BJ (cell line): ENCODE data around the gene CAPN2. TPM values are rescaled to one million over a fixed set of nuclear protein-coding genes. Genes with fewer than 3 reads are reported as not detected.

ENCODE experiments used
- CTCF ChIA-PET: fragments of 350-600 bp; formaldehyde crosslinking; extraction: SDS; loops from one replicate; lab custom pipeline; 2021; ENCODE audit warnings: antibody characterized with exemption, inconsistent platforms; lab: Yijun Ruan, JAX
- POLR2A ChIA-PET: fragments of 300-600 bp; sonication (Branson Sonifier 250); formaldehyde crosslinking; extraction: SDS; loops from one replicate; lab custom pipeline; 2021; ENCODE audit warnings: antibody characterized with exemption; lab: Charles Lee
- DNase-seq: peaks from one replicate; pipeline ENCODE4 v3.0.0-alpha.2; 2011; ENCODE audit warnings: low read depth
- H3K27me3 ChIP-seq: 2 replicates; pipeline ENCODE4 v1.6.0; 2011; ENCODE audit warnings: low read length; ENCODE audit not compliant: control insufficient read depth, insufficient read depth
- H3K36me3 ChIP-seq: 2 replicates; pipeline ENCODE4 v1.5.1; 2011; ENCODE audit warnings: low read length; ENCODE audit not compliant: control insufficient read depth, insufficient read depth
- H3K4me3 ChIP-seq: 2 replicates; pipeline ENCODE4 v1.5.1; 2011; ENCODE audit warnings: low read depth, mild to moderate bottlenecking, control low read depth, low read length
- CTCF ChIP-seq: IDR thresholded peaks from 2 replicates; pipeline ENCODE4 v1.5.1; 2011; ENCODE audit warnings: low read depth, mild to moderate bottlenecking, control low read depth, inconsistent platforms, low read length, moderate library complexity; ENCODE audit not compliant: insufficient read depth
- polyA plus RNA-seq: library from polyadenylated mRNA; depleted of rRNA; stranded (reverse); fragments of >200 nt; gene quantifications from 2 replicates; pipeline ENCODE4 v1.2.3, GENCODE V29; 2011

The CAPN2 gene
- polyA plus RNA-seq, 1 experiment = 222 TPM

- DNase-seq = no peak
- TF ChIP-seq CTCF = no peak
- CTCF ChIA-PET = interaction anchor here (1.2 to 4.4 kb wide), 2 partner anchors 12 to 21 kb away, joined by 3 to 30 read pairs; no protein-coding TSS in a partner anchor
- Histone ChIP-seq H3K36me3 (peaks cover 14% of the 10 kb centered on the region), H3K27me3 (no peaks in the 10 kb centered on the region), H3K4me3 (no peak overlapping the region)
- POLR2A ChIA-PET = no interaction called here
Measured at GRCh38 chr1:223727541-223727940, 15.2 kb downstream of the CAPN2 start.

- Histone ChIP-seq H3K27me3 (no peaks in the 10 kb centered on the region), H3K36me3 (peaks cover 8% of the 10 kb centered on the region), H3K4me3 (no peak overlapping the region)
- TF ChIP-seq CTCF = no peak
- ChIA-PET POLR2A (no interaction called here), CTCF (interaction anchor here (1.0 to 4.4 kb wide), 2 partner anchors 19 to 30 kb away, joined by 3 to 30 read pairs; no protein-coding TSS in a partner anchor)
- no peak for DNase-seq
Measured at GRCh38 chr1:223729906-223730305, 17.6 kb downstream of the CAPN2 start.

GRCh38 chr1:223730479-223731132 is 18.3 kb downstream of the CAPN2 start:
- POLR2A ChIA-PET = interaction anchor here (1.1 kb wide), 1 partner anchor 14 kb away, joined by 3 read pairs; no protein-coding TSS in a partner anchor

GRCh38 chr1:223731133-223731770 is 18.9 kb downstream of the CAPN2 start:
- no peak for TF ChIP-seq CTCF
- POLR2A ChIA-PET = interaction anchor here (1.1 kb wide), 1 partner anchor 15 kb away, joined by 3 read pairs; no protein-coding TSS in a partner anchor
- H3K36me3 ChIP-seq = peaks cover 8% of the 10 kb centered on the region
- CTCF ChIA-PET = interaction anchor here (1.0 to 4.4 kb wide), 4 partner anchors 16 to 33 kb away, joined by 3 to 30 read pairs (median 7); partner anchors contain the start of gene CAPN2
- H3K4me3 ChIP-seq = no peak overlapping the region
- H3K27me3 ChIP-seq = no peaks in the 10 kb centered on the region
- DNase-seq = no peak

More at GRCh38 chr1:223730479-223731132, 18.3 kb downstream of the CAPN2 start:
- no peaks in the 10 kb centered on the region for H3K27me3 ChIP-seq
- no peak overlapping the region for H3K4me3 ChIP-seq
- H3K36me3 ChIP-seq = peaks cover 8% of the 10 kb centered on the region
- CTCF ChIA-PET = interaction anchor here (1.0 to 4.4 kb wide), 5 partner anchors 15 to 32 kb away, joined by 3 to 30 read pairs (median 5); partner anchors contain the start of gene CAPN2
- no peak for DNase-seq
- no peak for TF ChIP-seq CTCF
